ENCODE data around the gene STX16. TPM values are rescaled to one million over a fixed set of nuclear protein-coding genes. Genes with fewer than 3 reads are reported as not detected.

The STX16 gene
- total RNA-seq, 1 experiment from 2014 or later, result 93.3 TPM

- no TSS peak for BruUV-seq (replicated peaks)
- H3K4me1 Mint-ChIP-seq (ENCODE audit: insufficient read depth, unreplicated experiment), result no peaks in the 10 kb centered on the region
- no peaks in the 10 kb centered on the region for H3K9me3 Mint-ChIP-seq (ENCODE audit: unreplicated experiment)
- ChIA-PET CTCF (interaction anchor here (0.6 to 0.7 kb wide), 4 partner anchors 12 to 446 kb away, joined by 3 to 4 read pairs (median 3); no protein-coding TSS in a partner anchor), POLR2A (interaction anchor here (1.0 kb wide), 1 partner anchor 29 kb away, joined by 3 read pairs; no protein-coding TSS in a partner anchor)
- no peak for DNase-seq (ENCODE audit: unreplicated experiment)
- TF ChIP-seq, protein P1, sequence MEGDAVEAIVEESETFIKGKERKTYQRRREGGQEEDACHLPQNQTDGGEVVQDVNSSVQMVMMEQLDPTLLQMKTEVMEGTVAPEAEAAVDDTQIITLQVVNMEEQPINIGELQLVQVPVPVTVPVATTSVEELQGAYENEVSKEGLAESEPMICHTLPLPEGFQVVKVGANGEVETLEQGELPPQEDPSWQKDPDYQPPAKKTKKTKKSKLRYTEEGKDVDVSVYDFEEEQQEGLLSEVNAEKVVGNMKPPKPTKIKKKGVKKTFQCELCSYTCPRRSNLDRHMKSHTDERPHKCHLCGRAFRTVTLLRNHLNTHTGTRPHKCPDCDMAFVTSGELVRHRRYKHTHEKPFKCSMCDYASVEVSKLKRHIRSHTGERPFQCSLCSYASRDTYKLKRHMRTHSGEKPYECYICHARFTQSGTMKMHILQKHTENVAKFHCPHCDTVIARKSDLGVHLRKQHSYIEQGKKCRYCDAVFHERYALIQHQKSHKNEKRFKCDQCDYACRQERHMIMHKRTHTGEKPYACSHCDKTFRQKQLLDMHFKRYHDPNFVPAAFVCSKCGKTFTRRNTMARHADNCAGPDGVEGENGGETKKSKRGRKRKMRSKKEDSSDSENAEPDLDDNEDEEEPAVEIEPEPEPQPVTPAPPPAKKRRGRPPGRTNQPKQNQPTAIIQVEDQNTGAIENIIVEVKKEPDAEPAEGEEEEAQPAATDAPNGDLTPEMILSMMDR (IDR thresholded peaks at IDR 0.05; ENCODE audit: unreplicated experiment), result no peak
- intact Hi-C loops (cut with micrococcal nuclease), result no loop called here
- no peaks in the 10 kb centered on the region for H3K27me3 Mint-ChIP-seq (ENCODE audit: insufficient read depth, unreplicated experiment)
- H3K4me3 Mint-ChIP-seq (ENCODE audit: unreplicated experiment), result no peak overlapping the region
- no peak overlapping the region for H3K27ac Mint-ChIP-seq (ENCODE audit: low read depth, unreplicated experiment)
- peaks cover 63% of the 10 kb centered on the region for H3K36me3 Mint-ChIP-seq (ENCODE audit: insufficient read depth, unreplicated experiment)
Measured at GRCh38 chr20:58678806-58679205, 27.7 kb downstream of the STX16 start.

DNA sequence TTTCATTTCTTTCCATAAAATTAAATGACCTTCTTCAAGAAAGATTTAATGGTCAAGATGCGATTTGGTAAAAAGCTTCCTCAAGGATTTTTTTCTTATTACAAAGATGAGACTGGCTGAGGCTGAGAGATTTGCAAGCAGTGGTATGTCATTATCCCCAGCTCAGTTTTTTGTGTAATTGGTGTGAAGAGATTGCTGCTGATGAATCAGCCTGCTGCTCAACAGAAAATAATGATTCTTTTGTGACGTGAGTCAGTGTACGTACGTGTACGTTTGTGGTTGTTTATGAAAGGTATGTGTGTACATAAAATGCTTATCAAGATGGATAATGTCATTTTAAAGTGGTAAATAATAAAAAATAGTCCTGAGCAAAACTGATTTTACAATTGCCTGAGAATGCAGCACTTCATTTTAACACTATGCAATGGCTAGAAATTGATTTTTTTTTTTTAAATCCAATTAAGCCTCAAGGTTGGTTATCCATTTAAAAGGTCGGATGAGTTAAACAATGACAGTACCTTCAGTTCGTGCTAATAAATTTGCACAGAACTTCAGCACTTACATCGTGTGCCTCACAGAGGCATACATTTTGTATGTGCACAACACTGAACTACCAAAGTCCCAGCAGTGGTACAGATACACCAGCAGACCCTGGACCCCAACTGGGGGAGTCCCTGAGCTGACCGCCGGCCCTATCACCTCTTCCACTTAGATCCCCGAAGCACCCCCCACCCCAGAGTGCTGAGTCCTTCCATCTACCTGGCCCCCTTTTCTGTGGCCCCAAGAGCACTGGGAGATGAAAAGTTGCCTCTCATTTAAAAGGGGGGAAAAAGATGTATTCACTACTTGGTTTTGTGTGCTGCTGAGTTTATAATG lies 31.8 kb downstream of the STX16 start:
- POLR2A ChIA-PET, result interaction anchor here (0.7 to 1.4 kb wide), 2 partner anchors 13 to 262 kb away, joined by 3 to 4 read pairs; no protein-coding TSS in a partner anchor
- DNase-seq (ENCODE audit: unreplicated experiment), result no peak
- Mint-ChIP-seq H3K27ac (ENCODE audit: low read depth, unreplicated experiment) (no peak overlapping the region), H3K4me3 (ENCODE audit: unreplicated experiment) (no peak overlapping the region), H3K36me3 (ENCODE audit: insufficient read depth, unreplicated experiment) (peaks cover 26% of the 10 kb centered on the region), H3K4me1 (ENCODE audit: insufficient read depth, unreplicated experiment) (no peaks in the 10 kb centered on the region), H3K9me3 (ENCODE audit: unreplicated experiment) (no peaks in the 10 kb centered on the region), H3K27me3 (ENCODE audit: insufficient read depth, unreplicated experiment) (no peaks in the 10 kb centered on the region)
- CTCF ChIA-PET, result interaction anchor here (0.6 to 0.7 kb wide), 2 partner anchors 8 to 445 kb away, joined by 3 to 4 read pairs; no protein-coding TSS in a partner anchor
- TF ChIP-seq, protein P1 (IDR thresholded peaks at IDR 0.05; ENCODE audit: unreplicated experiment), result no peak
- intact Hi-C loops (cut with micrococcal nuclease), result no loop called here
- BruUV-seq (replicated peaks), result no TSS peak

GRCh38 chr20:58684291-58684690 lies 33.2 kb downstream of the STX16 start:
- ChIA-PET POLR2A (no interaction called here), CTCF (no interaction called here)
- intact Hi-C loops (cut with micrococcal nuclease), result no loop called here
- TF ChIP-seq, protein P1 (IDR thresholded peaks at IDR 0.05; ENCODE audit: unreplicated experiment), result no peak
- no peak for DNase-seq (ENCODE audit: unreplicated experiment)
- no peak overlapping the region for H3K27ac Mint-ChIP-seq (ENCODE audit: low read depth, unreplicated experiment)
- no peak overlapping the region for H3K4me3 Mint-ChIP-seq (ENCODE audit: unreplicated experiment)
- peaks cover 12% of the 10 kb centered on the region for H3K36me3 Mint-ChIP-seq (ENCODE audit: insufficient read depth, unreplicated experiment)
- no peaks in the 10 kb centered on the region for H3K27me3 Mint-ChIP-seq (ENCODE audit: insufficient read depth, unreplicated experiment)
- H3K4me1 Mint-ChIP-seq (ENCODE audit: insufficient read depth, unreplicated experiment), result no peaks in the 10 kb centered on the region
- H3K9me3 Mint-ChIP-seq (ENCODE audit: unreplicated experiment), result no peaks in the 10 kb centered on the region
- BruUV-seq (replicated peaks), result no TSS peak

DNA sequence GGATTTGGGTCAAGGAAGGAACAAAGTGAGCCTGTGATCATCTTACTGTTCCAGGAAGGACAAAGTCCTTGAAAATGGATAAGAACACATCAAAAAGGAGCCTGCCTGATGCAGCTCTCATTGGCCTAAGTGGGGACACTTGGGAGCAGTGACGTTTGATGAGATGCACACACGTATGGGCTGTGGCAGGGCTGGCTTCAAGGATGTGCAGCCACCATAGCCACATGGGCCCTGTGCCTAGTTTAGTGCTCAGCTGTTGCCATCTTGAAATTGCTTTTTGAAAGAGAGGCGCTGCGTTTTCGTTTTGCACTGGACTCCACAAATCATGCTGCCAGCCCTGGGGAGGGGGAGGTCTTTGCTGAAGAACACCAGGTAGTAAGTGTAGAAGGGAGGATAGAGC lies 34.9 kb downstream of the STX16 start:
- Mint-ChIP-seq H3K36me3 (ENCODE audit: insufficient read depth, unreplicated experiment) (no peaks in the 10 kb centered on the region), H3K27me3 (ENCODE audit: insufficient read depth, unreplicated experiment) (no peaks in the 10 kb centered on the region), H3K4me1 (ENCODE audit: insufficient read depth, unreplicated experiment) (peaks cover 4% of the 10 kb centered on the region), H3K9me3 (ENCODE audit: unreplicated experiment) (no peaks in the 10 kb centered on the region), H3K27ac (ENCODE audit: low read depth, unreplicated experiment) (no peak overlapping the region), H3K4me3 (ENCODE audit: unreplicated experiment) (no peak overlapping the region)
- CTCF ChIA-PET, result interaction anchor here (0.6 kb wide), 1 partner anchor 238 kb away, joined by 3 read pairs; no protein-coding TSS in a partner anchor
- POLR2A ChIA-PET, result no interaction called here
- intact Hi-C loops (cut with micrococcal nuclease), result no loop called here
- DNase-seq (ENCODE audit: unreplicated experiment), result no peak
- TF ChIP-seq, protein P1 (IDR thresholded peaks at IDR 0.05; ENCODE audit: unreplicated experiment), result no peak
- no TSS peak for BruUV-seq (replicated peaks)

Measured in MCF 10A (cell line).